ENCODE results near the gene ARMH3.

- TF ChIP-seq, protein P1, sequence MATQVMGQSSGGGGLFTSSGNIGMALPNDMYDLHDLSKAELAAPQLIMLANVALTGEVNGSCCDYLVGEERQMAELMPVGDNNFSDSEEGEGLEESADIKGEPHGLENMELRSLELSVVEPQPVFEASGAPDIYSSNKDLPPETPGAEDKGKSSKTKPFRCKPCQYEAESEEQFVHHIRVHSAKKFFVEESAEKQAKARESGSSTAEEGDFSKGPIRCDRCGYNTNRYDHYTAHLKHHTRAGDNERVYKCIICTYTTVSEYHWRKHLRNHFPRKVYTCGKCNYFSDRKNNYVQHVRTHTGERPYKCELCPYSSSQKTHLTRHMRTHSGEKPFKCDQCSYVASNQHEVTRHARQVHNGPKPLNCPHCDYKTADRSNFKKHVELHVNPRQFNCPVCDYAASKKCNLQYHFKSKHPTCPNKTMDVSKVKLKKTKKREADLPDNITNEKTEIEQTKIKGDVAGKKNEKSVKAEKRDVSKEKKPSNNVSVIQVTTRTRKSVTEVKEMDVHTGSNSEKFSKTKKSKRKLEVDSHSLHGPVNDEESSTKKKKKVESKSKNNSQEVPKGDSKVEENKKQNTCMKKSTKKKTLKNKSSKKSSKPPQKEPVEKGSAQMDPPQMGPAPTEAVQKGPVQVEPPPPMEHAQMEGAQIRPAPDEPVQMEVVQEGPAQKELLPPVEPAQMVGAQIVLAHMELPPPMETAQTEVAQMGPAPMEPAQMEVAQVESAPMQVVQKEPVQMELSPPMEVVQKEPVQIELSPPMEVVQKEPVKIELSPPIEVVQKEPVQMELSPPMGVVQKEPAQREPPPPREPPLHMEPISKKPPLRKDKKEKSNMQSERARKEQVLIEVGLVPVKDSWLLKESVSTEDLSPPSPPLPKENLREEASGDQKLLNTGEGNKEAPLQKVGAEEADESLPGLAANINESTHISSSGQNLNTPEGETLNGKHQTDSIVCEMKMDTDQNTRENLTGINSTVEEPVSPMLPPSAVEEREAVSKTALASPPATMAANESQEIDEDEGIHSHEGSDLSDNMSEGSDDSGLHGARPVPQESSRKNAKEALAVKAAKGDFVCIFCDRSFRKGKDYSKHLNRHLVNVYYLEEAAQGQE (IDR thresholded peaks at IDR 0.05; ENCODE audit: insufficient read depth in 1 of 2, low read depth in 2 of 2, low read length in 2 of 2), result no peak
- TF ChIP-seq POLR2AphosphoS5 (IDR thresholded peaks at IDR 0.05; ENCODE audit: low read depth, low read length), result no peak
- TF ChIP-seq SIN3A (IDR thresholded peaks at IDR 0.05; ENCODE audit: borderline replicate concordance, insufficient read depth, low read length), result no peak
Measured at GRCh38 chr10:101897633-101898032, 158.3 kb downstream of the ARMH3 start.

Data from PFSK-1 (cell line).